ENCODE measurements around the gene WDR33. TPM values are rescaled to one million over a fixed set of nuclear protein-coding genes. Genes with fewer than 3 reads are reported as not detected.

Gene WDR33
- total RNA-seq, 1 donor from 2014 or later = 37.1 TPM

- Histone ChIP-seq H3K9me3 (no peaks in the 10 kb centered on the region), H3K4me3 (no peak overlapping the region), H3K36me3 (no peaks in the 10 kb centered on the region), H3K27me3 (no peaks in the 10 kb centered on the region), H3K4me1 (no peaks in the 10 kb centered on the region), H3K27ac (no peak overlapping the region)
- TF ChIP-seq POLR2A (IDR thresholded peaks at IDR 0.05) (no peak), POLR2AphosphoS5 (IDR thresholded peaks at IDR 0.05; ENCODE audit: insufficient read depth in 1 of 2, low read depth in 1 of 2) (no peak), CTCF (IDR thresholded peaks at IDR 0.05) (no peak)
- intact Hi-C loops (cut with DNase I) = no loop called here
- DNase-seq (ENCODE audit: extremely low spot score in 2 of 2) = no peak
Measured at GRCh38 chr2:127733816-127734537, 77.0 kb downstream of the WDR33 start.

GRCh38 chr2:127733113-127733815 lies 77.7 kb downstream of the WDR33 start:
- no peak overlapping the region for H3K4me3 ChIP-seq

GRCh38 chr2:127726158-127726880 lies 84.7 kb downstream of the WDR33 start:
- Histone ChIP-seq H3K36me3 (peaks cover 0 to 17% of the 10 kb centered on the region in 2 donors), H3K27ac (no peak overlapping the region), H3K4me1 (no peaks in the 10 kb centered on the region), H3K27me3 (no peaks in the 10 kb centered on the region), H3K9me3 (no peaks in the 10 kb centered on the region), H3K4me3 (no peak overlapping the region)
- no peak for DNase-seq (ENCODE audit: extremely low spot score in 2 of 2)
- intact Hi-C loops (cut with DNase I) = no loop called here
- no peak for TF ChIP-seq CTCF (IDR thresholded peaks at IDR 0.05)
- TF ChIP-seq POLR2A (IDR thresholded peaks at IDR 0.05) = no peak
- no peak for TF ChIP-seq POLR2AphosphoS5 (IDR thresholded peaks at IDR 0.05; ENCODE audit: insufficient read depth in 1 of 2, low read depth in 1 of 2)

More at GRCh38 chr2:127733113-127733815, 77.7 kb downstream of the WDR33 start:
- Histone ChIP-seq H3K27ac (no peak overlapping the region), H3K27me3 (no peaks in the 10 kb centered on the region), H3K36me3 (no peaks in the 10 kb centered on the region), H3K9me3 (no peaks in the 10 kb centered on the region), H3K4me1 (no peaks in the 10 kb centered on the region)
- intact Hi-C loops (cut with DNase I) = no loop called here
- TF ChIP-seq POLR2AphosphoS5 (IDR thresholded peaks at IDR 0.05; ENCODE audit: insufficient read depth in 1 of 2, low read depth in 1 of 2) = no peak
- no peak for TF ChIP-seq POLR2A (IDR thresholded peaks at IDR 0.05)
- TF ChIP-seq CTCF (IDR thresholded peaks at IDR 0.05) = no peak
- no peak for DNase-seq (ENCODE audit: extremely low spot score in 2 of 2)

GRCh38 chr2:127722807-127723206 lies 88.2 kb downstream of the WDR33 start:
- TF ChIP-seq POLR2A (IDR thresholded peaks at IDR 0.05) (no peak), CTCF (IDR thresholded peaks at IDR 0.05) (no peak)
- Histone ChIP-seq H3K9me3 (no peaks in the 10 kb centered on the region), H3K4me3 (no peak overlapping the region), H3K27me3 (no peaks in the 10 kb centered on the region), H3K27ac (no peak overlapping the region), H3K36me3 (peaks cover 0 to 44% of the 10 kb centered on the region in 2 donors), H3K4me1 (no peaks in the 10 kb centered on the region)
- DNase-seq (ENCODE audit: extremely low spot score in 2 of 2) = no peak
- intact Hi-C loops (cut with DNase I) = no loop called here
